Measurements from ENCODE around the gene GPRC5D.

- TF ChIP-seq POLR2A (IDR thresholded peaks at IDR 0.05; ENCODE audit: extremely low read depth, insufficient read length) (no peak), CTCF (IDR thresholded peaks at IDR 0.05; ENCODE audit: low read depth, low read length) (no peak)
Observed at GRCh38 chr12:12997734-12998133, 45.8 kb upstream of the GPRC5D start.

Data from NB4 (cell line).